Measurements from ENCODE around the gene LGALS3.

The LGALS3 gene

GRCh38 chr14:55138091-55138490 lies 9.0 kb downstream of the LGALS3 start:
- DNase-seq (ENCODE audit: low spot score): no peak
- in situ Hi-C loops (cut with MboI; ENCODE audit: low pct_unique_long_range_greater_than_20kb, low sequenced_read_pairs, unreplicated experiment): no loop called here
- no peak for TF ChIP-seq CTCF (IDR thresholded peaks at IDR 0.05; ENCODE audit: extremely low read depth, insufficient read depth, missing control alignments)

GRCh38 chr14:55139141-55139540 lies 10.1 kb downstream of the LGALS3 start:
- in situ Hi-C loops (cut with MboI; ENCODE audit: low pct_unique_long_range_greater_than_20kb, low sequenced_read_pairs, unreplicated experiment): no loop called here
- no peak for TF ChIP-seq CTCF (IDR thresholded peaks at IDR 0.05; ENCODE audit: extremely low read depth, insufficient read depth, missing control alignments)
- no peak for DNase-seq (ENCODE audit: low spot score)

- DNase-seq (ENCODE audit: low spot score): no peak
- no peak for TF ChIP-seq CTCF (IDR thresholded peaks at IDR 0.05; ENCODE audit: extremely low read depth, insufficient read depth, missing control alignments)
- in situ Hi-C loops (cut with MboI; ENCODE audit: low pct_unique_long_range_greater_than_20kb, low sequenced_read_pairs, unreplicated experiment): no loop called here
These were observed 10.9 kb downstream of the LGALS3 start for GRCh38 chr14:55139696-55140509.

GRCh38 chr14:55141825-55142224 lies 12.8 kb downstream of the LGALS3 start:
- no peak for DNase-seq (ENCODE audit: low spot score)
- no peak for TF ChIP-seq CTCF (IDR thresholded peaks at IDR 0.05; ENCODE audit: extremely low read depth, insufficient read depth, missing control alignments)
- in situ Hi-C loops (cut with MboI; ENCODE audit: low pct_unique_long_range_greater_than_20kb, low sequenced_read_pairs, unreplicated experiment): no loop called here

- in situ Hi-C loops (cut with MboI; ENCODE audit: low pct_unique_long_range_greater_than_20kb, low sequenced_read_pairs, unreplicated experiment): no loop called here
- no peak for DNase-seq (ENCODE audit: low spot score)
- TF ChIP-seq CTCF (IDR thresholded peaks at IDR 0.05; ENCODE audit: extremely low read depth, insufficient read depth, missing control alignments): no peak
These were observed 13.4 kb downstream of the LGALS3 start for GRCh38 chr14:55142466-55142865.

- in situ Hi-C loops (cut with MboI; ENCODE audit: low pct_unique_long_range_greater_than_20kb, low sequenced_read_pairs, unreplicated experiment): no loop called here
- DNase-seq (ENCODE audit: low spot score): no peak
- no peak for TF ChIP-seq CTCF (IDR thresholded peaks at IDR 0.05; ENCODE audit: extremely low read depth, insufficient read depth, missing control alignments)
These were observed 17.4 kb downstream of the LGALS3 start for GRCh38 chr14:55146425-55146824.

Measured in GM13977 (cell line).